HG03108 (cell line): ENCODE results near the gene SPATA20.

Experiments used
- ATAC-seq: cut with Tn5 transposase; IDR thresholded peaks from one replicate; pipeline ENCODE4 v1.9.1; 2021; ENCODE audit warnings: moderate library complexity; ENCODE audit not compliant: unreplicated experiment

SPATA20 gene

DNA sequence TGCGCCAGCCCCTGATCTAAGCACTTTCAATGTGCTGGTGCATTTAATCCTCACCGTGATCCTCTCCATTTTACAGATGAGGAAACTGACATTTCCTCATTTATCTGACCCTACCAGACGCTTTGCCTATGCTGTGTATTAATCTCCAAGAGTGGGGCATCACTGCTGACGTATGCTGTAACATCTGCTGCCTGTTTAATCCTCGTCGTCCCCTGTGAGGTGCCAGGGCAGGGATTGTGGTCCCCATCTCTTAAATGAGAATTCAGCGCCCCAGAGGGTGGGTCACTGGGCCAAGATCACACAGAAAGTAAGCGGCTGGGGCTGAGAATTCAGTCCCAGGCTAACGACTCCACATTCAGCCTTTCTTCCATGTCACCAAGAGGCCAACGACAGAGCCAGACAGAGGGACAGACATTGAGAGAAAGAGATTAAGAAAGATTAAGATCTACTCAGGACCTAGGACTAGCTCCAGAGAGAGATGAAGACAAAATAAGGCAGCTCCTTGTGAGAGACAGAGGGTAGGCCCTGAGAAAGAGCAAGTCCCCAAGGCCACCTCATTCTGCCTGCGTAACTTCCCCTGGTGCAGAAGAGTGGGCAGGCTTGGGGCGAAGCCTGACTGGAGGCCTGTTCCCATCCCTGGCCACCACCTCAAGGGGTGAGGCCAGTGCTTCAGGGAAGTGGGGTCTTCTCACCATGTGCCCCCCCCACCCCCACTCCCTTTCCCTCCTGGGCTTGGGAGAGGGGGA is 27.1 kb downstream of the SPATA20 start:
- ATAC-seq: no peak

DNA sequence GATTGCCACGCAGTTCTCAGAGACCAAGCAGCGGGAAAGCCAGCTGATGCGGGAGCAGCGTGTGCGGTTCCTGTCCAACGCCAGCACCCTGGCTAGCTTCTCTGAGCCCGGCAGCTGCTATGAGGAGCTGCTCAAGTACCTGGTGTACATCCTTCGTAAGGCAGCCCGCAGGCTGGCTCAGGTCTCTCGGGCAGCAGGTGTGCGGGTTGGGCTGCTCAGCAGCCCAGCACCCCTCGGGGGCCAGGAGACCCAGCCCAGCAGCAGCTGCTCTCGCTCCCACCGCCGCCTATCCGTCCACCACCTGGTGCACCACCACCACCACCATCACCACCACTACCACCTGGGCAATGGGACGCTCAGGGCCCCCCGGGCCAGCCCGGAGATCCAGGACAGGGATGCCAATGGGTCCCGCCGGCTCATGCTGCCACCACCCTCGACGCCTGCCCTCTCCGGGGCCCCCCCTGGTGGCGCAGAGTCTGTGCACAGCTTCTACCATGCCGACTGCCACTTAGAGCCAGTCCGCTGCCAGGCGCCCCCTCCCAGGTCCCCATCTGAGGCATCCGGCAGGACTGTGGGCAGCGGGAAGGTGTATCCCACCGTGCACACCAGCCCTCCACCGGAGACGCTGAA is 28.7 kb downstream of the SPATA20 start:
- ATAC-seq: no peak

DNA sequence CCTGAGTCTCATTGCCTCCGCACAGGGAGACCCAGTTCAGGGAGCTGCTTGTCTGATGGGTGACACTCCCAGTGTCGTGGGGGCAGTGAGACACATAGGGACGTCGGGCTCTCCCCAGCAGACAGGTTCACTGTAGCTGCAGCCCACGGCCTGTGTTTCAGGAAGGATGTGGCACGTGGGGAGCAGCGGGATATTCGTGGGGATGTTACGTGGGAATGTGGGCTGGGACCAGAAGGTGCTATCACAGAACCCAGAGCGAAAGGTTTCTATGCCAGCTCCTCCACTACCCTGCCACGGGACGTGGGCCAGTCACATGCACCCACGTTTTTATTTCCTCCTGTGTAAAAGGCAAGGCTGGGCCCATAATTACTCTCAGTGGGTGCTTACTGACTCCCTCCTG is 29.9 kb downstream of the SPATA20 start:
- no peak for ATAC-seq

DNA sequence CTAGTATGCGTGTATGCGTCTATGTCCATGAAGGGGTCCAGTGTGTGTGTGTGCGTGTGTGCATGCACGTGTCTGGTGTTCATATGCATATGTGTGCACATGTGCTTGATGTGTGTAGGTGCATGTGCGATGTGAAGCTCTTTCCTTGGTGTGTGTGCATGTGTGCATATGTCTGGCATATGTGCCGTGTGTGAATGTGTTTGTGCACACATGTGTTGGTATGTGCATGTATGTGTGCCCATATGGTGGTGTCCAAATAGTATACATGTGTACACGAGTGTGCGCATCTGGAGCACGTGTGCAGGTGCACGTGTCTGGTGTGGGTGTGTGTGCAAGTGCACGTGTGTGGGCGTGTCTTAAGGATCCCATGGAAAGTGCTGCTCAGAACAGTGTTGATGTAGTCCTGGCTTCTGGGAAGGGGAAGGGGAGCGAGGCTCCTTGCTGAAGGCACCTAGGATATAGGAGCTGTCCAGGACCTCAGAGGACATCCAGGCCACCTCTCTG is 30.5 kb downstream of the SPATA20 start:
- no peak for ATAC-seq

DNA sequence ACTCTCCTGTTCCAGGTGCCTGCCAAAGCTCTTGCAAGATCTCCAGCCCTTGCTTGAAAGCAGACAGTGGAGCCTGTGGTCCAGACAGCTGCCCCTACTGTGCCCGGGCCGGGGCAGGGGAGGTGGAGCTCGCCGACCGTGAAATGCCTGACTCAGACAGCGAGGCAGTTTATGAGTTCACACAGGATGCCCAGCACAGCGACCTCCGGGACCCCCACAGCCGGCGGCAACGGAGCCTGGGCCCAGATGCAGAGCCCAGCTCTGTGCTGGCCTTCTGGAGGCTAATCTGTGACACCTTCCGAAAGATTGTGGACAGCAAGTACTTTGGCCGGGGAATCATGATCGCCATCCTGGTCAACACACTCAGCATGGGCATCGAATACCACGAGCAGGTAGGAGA is 31.2 kb downstream of the SPATA20 start:
- no peak for ATAC-seq

DNA sequence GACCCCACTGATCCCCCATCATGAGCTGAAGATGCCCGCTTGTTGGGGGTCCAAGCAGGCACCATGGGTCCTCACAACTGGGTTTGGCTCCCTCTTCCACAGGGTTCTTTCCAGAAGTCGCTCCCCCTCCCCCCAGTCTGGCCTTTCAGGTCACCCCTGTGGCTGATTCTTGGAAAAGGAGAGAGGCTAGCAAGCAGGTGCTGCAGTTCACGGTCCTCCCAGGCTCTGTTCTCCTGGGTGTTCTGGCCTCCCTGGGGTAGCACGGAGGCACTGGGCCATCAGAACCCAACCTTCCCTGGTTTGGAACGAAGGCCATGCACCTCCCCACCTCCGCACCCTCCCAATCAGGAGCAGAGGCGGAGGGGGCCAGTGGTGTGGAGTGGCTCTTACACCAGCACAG is 32.4 kb downstream of the SPATA20 start:
- ATAC-seq: no peak

DNA sequence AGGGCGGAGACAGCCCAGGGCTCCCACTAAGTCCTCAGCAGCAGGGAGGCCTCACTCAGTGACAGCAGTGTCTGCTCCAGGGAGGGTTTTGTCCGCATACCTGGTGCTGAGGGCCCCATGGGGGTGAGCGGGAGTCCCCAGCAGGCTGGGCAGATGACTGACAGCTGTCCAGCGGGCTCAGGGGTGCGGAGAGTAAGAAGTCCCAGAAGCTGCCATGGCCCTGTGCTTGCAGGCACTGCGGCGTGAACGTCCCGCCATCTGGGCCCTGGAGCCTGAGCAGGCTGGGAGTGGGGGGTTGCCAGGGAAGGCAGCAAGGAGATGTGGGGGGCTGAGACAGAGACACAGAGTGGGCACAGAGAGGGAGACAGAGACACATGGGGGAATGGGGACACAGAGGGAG is 33.7 kb downstream of the SPATA20 start:
- no peak for ATAC-seq

DNA sequence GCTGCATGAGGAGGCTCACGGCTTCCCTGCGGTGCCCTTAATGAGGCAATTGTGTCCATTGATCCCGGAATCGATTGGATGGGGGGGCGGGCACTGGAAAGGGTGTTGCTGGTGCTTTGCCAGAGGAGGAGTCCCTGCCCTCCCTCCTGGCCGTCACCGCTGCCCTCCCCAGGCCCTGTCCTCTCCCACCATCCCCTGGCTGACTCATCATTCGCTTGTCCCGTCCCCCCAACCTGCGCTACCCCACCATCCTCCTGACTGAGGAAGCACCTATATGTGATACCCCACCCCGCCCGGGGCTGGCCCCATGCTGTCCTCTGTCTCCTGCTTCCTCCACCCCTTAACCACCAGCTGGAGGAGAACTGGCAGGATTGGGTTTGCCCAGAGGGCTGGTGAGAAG is 34.3 kb downstream of the SPATA20 start:
- ATAC-seq: no peak

DNA sequence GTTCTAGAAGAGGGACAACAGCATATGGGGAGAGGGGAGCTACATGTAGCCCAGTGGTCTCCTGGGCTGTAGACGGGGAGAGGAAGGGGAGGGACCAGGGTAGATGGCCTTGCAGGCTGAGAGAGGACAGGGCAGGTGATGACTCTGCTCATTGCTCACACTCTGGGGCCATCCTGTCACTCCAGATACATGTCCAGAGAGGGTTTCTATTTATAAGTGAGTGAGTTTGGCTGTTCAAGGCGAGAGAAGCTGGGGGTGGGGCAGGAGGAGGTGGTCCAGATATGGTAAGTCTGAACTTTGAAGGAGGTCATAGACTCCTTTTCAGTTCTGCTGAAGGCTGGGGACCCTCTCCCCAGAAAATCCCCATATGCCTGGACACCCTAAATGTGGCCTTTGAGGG is 35.8 kb downstream of the SPATA20 start:
- no peak for ATAC-seq

DNA sequence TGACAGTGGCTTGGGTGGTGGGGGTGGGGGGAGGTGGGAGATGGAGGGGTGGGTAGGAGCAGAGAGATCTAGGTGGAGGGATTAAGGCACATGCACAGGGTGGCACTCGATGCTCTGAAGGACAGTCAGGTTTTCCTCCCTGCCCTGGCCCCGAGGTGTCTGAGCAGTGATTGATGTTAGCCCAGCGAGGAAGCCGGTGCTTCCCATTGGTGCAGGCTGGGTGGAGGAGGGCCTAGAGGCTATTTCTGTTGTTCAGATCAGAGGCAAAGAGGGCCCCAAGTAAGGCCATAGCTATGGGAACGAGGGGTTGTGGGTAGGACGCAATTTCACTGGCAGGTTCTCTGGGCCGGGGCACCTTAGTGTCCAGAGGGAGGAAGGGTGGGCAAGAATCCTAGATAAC is 36.7 kb downstream of the SPATA20 start:
- no peak for ATAC-seq

DNA sequence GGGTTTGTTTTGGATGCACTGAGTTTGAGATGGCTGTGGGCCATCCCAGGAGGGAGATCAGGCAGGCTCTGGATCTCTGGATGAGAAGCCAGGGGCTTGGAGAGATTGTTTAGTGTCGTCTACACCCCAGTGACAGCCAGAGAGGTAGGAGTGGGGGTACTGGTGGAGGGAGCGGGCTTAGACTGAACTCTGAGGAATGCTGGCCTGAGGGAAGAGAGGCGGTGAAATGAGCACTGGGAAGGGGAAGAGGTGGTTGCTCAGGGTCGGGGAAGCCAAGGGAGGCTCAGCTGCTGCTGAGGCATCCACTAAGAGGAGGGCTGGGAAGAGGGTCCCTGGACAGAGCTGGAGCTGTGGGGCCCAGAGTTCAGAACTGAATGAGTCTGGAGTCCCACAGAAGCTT is 37.1 kb downstream of the SPATA20 start:
- ATAC-seq: no peak

DNA sequence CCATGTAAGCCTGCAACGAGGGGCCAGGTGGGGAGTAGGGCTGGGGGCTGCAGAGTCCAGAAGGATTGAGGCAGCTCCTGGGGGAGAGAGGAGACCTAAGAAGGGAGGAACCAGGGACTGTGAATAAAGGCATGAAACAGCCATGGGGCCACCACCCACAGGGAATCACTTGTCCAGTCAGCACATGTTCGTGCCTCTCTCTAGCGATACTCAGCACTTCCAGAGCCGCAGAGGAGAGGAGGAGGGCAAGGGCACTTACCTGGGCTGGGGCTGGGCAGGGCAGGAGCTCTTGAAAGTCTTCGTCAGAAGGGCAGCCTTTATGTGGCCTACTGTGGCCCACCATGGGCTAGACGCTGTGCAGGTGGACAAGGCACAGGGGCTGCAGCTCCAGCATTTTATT is 37.8 kb downstream of the SPATA20 start:
- no peak for ATAC-seq

DNA sequence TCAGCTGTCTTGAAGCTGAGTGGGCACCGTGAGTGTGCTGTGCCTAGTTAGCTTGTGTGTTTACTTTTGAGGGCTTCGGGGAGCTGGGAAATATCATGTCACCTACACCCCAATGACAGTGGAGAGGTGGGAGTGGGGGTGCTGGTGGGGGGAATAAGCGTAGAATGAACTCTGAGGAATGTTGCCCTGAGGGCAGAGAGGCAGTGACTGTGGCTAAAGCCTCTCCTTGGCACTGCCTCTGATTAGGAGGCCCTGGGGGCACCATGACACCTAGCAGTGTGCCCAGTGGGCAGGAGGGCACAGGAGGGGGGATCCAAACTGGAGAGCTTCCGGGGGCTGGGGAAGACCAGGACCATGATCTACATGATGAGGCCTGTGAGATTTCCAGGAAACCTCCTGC is 38.4 kb downstream of the SPATA20 start:
- ATAC-seq: no peak

DNA sequence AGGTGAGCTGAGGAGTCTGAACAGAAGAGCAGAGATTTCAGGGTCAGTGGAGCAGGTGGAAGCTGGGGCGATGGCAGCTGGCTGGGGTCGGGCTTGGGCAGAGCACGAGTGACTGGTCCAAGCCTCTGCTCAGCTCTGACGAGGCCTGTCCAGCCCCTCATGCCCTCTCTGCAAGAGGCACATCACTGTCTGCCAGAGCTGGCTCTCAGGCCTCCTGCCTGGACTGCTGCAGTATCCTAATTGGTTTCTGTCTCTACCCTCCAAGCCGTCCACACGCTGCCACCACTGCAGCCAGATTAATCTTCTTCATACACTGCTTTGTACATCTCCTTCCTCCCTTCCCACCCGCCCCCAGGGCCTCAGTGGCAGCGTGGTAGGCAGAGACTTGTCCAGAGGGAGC is 38.9 kb downstream of the SPATA20 start:
- ATAC-seq: no peak

DNA sequence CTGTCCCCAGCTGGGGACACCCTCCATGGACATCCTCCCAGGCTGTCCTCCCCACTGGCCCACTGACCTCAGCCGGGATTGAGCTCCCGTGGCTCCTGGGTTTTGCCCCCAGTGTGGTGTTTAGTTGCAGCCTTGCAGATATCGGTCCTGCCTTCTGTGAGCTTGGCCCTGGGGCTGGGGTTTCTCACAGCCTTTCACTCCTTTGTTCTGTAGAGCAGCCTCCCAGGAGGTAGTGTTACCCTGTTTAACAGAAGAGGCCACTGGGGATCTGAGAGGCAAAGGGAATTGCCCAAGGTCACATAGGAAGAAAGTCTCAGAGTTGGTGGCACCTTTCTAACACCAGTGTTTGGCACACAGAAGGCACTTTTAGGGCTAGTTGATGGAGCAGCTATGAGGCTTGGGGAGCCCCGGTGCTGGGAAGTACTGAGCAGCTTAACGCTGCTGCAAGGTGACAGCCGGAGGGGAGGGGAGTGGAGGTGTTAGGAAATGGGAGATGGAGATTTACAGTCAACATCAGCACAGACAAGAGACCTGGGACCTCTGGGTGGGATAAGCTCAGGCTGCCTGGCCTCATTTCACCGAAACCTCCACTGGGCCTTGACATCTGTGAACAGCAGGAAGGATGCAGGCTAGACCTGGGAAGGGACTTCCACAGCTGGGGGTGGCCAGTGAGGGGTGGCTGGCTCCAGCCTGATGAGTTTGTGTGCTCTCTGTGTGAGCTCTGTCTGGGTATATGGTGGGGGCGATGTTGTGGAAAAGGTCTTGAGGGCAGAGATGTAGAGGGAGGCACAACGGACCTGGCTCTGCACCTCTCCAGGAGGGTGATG is 39.7 kb downstream of the SPATA20 start:
- ATAC-seq: no peak

DNA sequence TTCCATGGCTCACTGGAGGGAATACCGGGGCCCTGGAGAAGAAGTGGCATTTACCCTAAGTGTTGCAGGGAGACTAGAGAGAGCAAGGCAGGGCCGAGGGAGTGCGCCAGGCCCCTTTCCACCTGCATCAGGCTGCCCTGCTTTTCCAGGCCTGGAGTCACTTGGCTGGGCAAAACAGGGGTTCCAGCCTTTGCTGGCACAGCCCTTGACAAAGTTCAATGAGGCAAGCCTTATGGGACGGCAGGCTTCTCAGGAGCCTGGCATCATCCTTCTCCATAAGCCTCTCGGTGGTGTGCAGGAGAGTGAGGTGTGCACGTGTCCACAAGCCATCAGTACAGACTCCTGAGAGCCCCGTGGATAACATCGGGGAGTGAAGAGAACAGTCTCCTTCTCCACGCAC is 40.6 kb downstream of the SPATA20 start:
- ATAC-seq: no peak

DNA sequence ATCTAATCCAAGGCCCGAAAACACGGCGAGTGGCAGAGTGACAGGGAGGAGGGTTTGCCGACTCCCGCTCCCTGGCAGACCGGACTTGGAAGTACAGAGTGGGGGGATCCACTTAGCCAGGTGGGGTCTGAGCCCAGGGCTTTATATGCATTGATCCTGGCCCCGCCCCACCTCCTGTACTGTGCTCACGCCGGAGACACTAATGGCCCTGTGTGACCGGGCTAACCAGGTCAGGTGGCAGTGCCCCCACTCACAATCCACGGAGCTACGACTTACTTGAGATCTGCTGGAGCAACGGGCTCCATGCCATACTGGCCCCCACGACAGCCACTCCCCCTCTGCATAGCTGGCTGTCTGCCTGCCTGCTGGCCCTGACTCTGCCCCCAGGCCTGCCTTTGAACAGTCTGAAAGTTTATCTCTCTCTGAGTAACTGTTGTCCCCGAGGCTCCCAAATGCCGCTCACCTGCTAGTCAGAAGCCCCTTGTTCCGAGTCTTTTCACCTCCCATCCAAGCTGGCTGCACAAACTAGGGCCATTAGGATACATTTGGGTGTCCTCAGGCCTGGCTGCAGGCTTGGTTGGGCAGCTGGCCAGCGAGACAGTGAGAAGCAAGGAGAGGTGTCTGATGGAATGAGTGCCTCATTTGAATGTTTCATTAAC is 41.5 kb downstream of the SPATA20 start:
- no peak for ATAC-seq

DNA sequence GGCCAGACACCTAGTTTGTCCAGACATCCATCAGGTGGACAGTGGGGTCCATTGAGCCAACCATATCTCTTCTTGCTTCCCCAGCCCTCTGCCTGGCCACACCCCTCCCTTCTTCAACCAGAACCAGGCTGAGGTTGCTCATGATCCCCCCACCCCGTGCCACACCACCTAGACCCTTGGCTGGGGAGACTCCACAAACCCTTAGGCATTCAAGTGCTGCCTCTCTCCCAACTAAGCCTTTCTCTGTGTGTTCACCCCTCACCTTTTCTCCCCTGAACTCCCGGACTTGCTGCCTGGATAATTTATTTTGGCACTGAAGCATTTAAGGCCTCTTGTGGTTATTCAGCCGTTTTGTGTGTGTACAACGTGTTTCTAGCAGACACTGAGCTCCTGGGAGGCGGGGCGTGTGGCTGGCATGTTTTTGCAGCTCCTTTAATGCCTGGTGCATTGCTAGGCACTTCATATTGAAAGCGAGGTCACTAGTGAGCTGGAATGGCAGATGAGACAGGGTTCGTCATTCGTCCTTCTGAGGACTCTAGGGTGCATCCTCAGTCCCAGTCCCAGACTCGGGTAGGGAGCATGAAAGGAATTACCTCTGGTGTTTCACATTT is 42.2 kb downstream of the SPATA20 start:
- no peak for ATAC-seq

DNA sequence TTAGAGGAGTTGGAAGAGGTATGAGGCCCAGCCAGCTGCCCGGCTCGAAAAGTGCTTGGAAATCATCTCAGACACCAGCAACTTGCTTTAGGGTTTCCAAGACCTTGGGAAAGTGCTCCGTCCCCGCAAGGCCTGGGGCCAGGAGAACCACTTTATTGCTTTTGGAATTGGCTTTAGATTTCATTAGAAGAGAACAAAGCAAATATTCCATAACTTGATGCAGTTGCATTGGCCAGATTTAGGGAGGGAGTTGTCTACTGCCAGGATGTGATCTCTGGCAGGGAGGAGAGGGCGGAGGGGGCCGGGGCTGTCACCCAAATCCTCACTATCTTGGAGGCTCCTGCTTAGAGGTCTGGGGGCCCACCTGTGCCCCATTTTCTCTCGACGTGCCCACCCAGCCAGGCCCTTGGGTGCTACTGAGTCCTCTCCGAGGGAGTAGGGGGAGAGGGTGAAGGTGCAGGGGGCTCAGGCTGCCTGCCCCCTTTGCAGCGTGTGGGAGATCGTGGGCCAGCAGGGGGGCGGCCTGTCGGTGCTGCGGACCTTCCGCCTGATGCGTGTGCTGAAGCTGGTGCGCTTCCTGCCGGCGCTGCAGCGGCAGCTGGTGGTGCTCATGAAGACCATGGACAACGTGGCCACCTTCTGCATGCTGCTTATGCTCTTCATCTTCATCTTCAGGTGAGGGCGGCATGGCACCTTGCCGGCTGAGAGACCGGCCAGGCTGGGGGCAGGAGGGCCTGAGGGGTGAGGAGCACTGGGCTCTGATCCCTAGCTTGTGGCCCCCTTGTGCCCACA is 44.2 kb downstream of the SPATA20 start:
- no peak for ATAC-seq

DNA sequence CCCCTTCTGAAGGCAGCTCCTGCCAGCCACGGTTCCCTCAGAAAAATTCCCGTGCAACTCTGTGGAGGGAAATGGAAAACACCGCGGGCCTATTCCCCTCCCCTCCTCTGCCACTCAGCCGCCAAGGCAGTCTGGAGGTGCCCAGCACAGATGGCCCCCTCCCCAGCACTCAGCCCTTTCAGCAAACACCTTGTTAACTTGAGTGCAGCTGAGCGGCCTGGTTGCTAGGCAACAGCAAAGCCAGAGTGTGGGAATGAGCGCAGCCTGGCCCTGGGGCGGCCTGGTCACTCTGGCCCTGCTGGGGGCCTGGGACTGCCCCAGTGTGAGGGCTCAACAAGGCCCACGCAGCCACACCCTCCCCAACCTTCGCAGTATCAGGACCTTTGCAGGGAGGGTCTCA is 46.3 kb downstream of the SPATA20 start:
- ATAC-seq: no peak
